ENCODE data around the gene VMO1. TPM values are rescaled to one million over a fixed set of nuclear protein-coding genes. Genes with fewer than 3 reads are reported as not detected.

VMO1 gene
- total and polyA plus RNA-seq, 2 experiments from 2014 or later, result 0.93 TPM; not detected in 1

- Histone ChIP-seq H2AFZ (no peak overlapping the region), H3K4me1 (ENCODE audit: insufficient read depth) (no peaks in the 10 kb centered on the region), H3K27me3 (replicated peaks; ENCODE audit: insufficient read depth) (no peaks in the 10 kb centered on the region), H3K4me3 (no peak overlapping the region), H3K79me2 (ENCODE audit: insufficient read depth) (no peaks in the 10 kb centered on the region), H3K4me2 (ENCODE audit: unreplicated experiment) (no peak overlapping the region), H3K9me2 (ENCODE audit: insufficient read depth) (no peaks in the 10 kb centered on the region), H4K20me1 (ENCODE audit: insufficient read depth) (no peaks in the 10 kb centered on the region), H3K9me3 (ENCODE audit: low read depth) (no peaks in the 10 kb centered on the region), H3K9ac (no peak overlapping the region), H3K27ac (no peak overlapping the region), H3F3A (ENCODE audit: insufficient read depth) (no peaks in the 10 kb centered on the region), H3K36me3 (ENCODE audit: low read depth) (no peaks in the 10 kb centered on the region)
- TF ChIP-seq EZH2phosphoT487 (IDR thresholded peaks at IDR 0.05; ENCODE audit: insufficient read depth, low read depth) (no peak), EZH2 (IDR thresholded peaks at IDR 0.05; ENCODE audit: insufficient read depth, poor library complexity, severe bottlenecking) (no peak)
- WGBS, 2 experiments (ENCODE audit: low coverage in 1 of 2, low lambda C conversion rate in 2 of 2, missing lambda C conversion rate in 2 of 2), result 91 to 93% methylated on average over 10 to 13 of the region's 13 CpGs
- in situ Hi-C loops (cut with MboI), result no loop called here
- DNase-seq, result no peak
These were observed 30.7 kb upstream of the VMO1 start for GRCh38 chr17:4816826-4817225.

- Histone ChIP-seq H3K27me3 (replicated peaks; ENCODE audit: insufficient read depth) (no peaks in the 10 kb centered on the region), H3K4me1 (ENCODE audit: insufficient read depth) (no peaks in the 10 kb centered on the region), H2AFZ (no peak overlapping the region), H4K20me1 (ENCODE audit: insufficient read depth) (no peaks in the 10 kb centered on the region), H3K4me2 (ENCODE audit: unreplicated experiment) (no peak overlapping the region), H3K9me2 (ENCODE audit: insufficient read depth) (no peaks in the 10 kb centered on the region), H3K9me3 (ENCODE audit: low read depth) (no peaks in the 10 kb centered on the region), H3K27ac (no peak overlapping the region), H3K4me3 (no peak overlapping the region), H3K9ac (no peak overlapping the region), H3K36me3 (ENCODE audit: low read depth) (no peaks in the 10 kb centered on the region), H3F3A (ENCODE audit: insufficient read depth) (no peaks in the 10 kb centered on the region), H3K79me2 (ENCODE audit: insufficient read depth) (no peaks in the 10 kb centered on the region)
- TF ChIP-seq EZH2phosphoT487 (IDR thresholded peaks at IDR 0.05; ENCODE audit: insufficient read depth, low read depth) (no peak), EZH2 (IDR thresholded peaks at IDR 0.05; ENCODE audit: insufficient read depth, poor library complexity, severe bottlenecking) (no peak)
- in situ Hi-C loops (cut with MboI), result no loop called here
- DNase-seq, result peak; percentile 15
- WGBS, 2 experiments (ENCODE audit: low coverage in 1 of 2, low lambda C conversion rate in 2 of 2, missing lambda C conversion rate in 2 of 2), result 86 to 87% methylated on average over 7 of the region's 7 CpGs
These were observed 29.0 kb upstream of the VMO1 start for GRCh38 chr17:4815043-4815675.

- no peaks in the 10 kb centered on the region for H3K79me2 ChIP-seq (ENCODE audit: insufficient read depth)
- H3F3A ChIP-seq (ENCODE audit: insufficient read depth), result no peaks in the 10 kb centered on the region
- no peaks in the 10 kb centered on the region for H3K36me3 ChIP-seq (ENCODE audit: low read depth)
- no peak overlapping the region for H3K4me3 ChIP-seq
- H3K27me3 ChIP-seq (replicated peaks; ENCODE audit: insufficient read depth), result no peaks in the 10 kb centered on the region
- no peak overlapping the region for H3K4me2 ChIP-seq (ENCODE audit: unreplicated experiment)
- H2AFZ ChIP-seq, result no peak overlapping the region
- no peak for TF ChIP-seq EZH2phosphoT487 (IDR thresholded peaks at IDR 0.05; ENCODE audit: insufficient read depth, low read depth)
- TF ChIP-seq EZH2 (IDR thresholded peaks at IDR 0.05; ENCODE audit: insufficient read depth, poor library complexity, severe bottlenecking), result no peak
- in situ Hi-C loops (cut with MboI), result no loop called here
- no peak overlapping the region for H3K9ac ChIP-seq
- H3K4me1 ChIP-seq (ENCODE audit: insufficient read depth), result no peaks in the 10 kb centered on the region
- 93% methylated on average over 7 of the region's 7 CpGs for WGBS, 2 experiments (ENCODE audit: low coverage in 1 of 2, low lambda C conversion rate in 2 of 2, missing lambda C conversion rate in 2 of 2)
- no peaks in the 10 kb centered on the region for H3K9me3 ChIP-seq (ENCODE audit: low read depth)
- H3K27ac ChIP-seq, result no peak overlapping the region
- H4K20me1 ChIP-seq (ENCODE audit: insufficient read depth), result no peaks in the 10 kb centered on the region
- no peaks in the 10 kb centered on the region for H3K9me2 ChIP-seq (ENCODE audit: insufficient read depth)
- no peak for DNase-seq
These were observed 26.5 kb upstream of the VMO1 start for GRCh38 chr17:4812690-4813089.

- no peaks in the 10 kb centered on the region for H3K9me3 ChIP-seq (ENCODE audit: low read depth)
- TF ChIP-seq EZH2phosphoT487 (IDR thresholded peaks at IDR 0.05; ENCODE audit: insufficient read depth, low read depth) (no peak), EZH2 (IDR thresholded peaks at IDR 0.05; ENCODE audit: insufficient read depth, poor library complexity, severe bottlenecking) (no peak)
- no peaks in the 10 kb centered on the region for H4K20me1 ChIP-seq (ENCODE audit: insufficient read depth)
- H3F3A ChIP-seq (ENCODE audit: insufficient read depth), result no peaks in the 10 kb centered on the region
- no peaks in the 10 kb centered on the region for H3K4me1 ChIP-seq (ENCODE audit: insufficient read depth)
- no peak overlapping the region for H3K9ac ChIP-seq
- no peak for DNase-seq
- H3K4me2 ChIP-seq (ENCODE audit: unreplicated experiment), result no peak overlapping the region
- no peaks in the 10 kb centered on the region for H3K27me3 ChIP-seq (replicated peaks; ENCODE audit: insufficient read depth)
- H3K9me2 ChIP-seq (ENCODE audit: insufficient read depth), result no peaks in the 10 kb centered on the region
- no peaks in the 10 kb centered on the region for H3K36me3 ChIP-seq (ENCODE audit: low read depth)
- H2AFZ ChIP-seq, result no peak overlapping the region
- H3K79me2 ChIP-seq (ENCODE audit: insufficient read depth), result no peaks in the 10 kb centered on the region
- 90 to 94% methylated on average over 12 of the region's 12 CpGs for WGBS, 2 experiments (ENCODE audit: low coverage in 1 of 2, low lambda C conversion rate in 2 of 2, missing lambda C conversion rate in 2 of 2)
- H3K4me3 ChIP-seq, result no peak overlapping the region
- H3K27ac ChIP-seq, result no peak overlapping the region
- in situ Hi-C loops (cut with MboI), result no loop called here
These were observed 25.3 kb upstream of the VMO1 start for GRCh38 chr17:4811471-4811870.
